ENCODE measurements around the gene TAP2.

The TAP2 gene

DNA sequence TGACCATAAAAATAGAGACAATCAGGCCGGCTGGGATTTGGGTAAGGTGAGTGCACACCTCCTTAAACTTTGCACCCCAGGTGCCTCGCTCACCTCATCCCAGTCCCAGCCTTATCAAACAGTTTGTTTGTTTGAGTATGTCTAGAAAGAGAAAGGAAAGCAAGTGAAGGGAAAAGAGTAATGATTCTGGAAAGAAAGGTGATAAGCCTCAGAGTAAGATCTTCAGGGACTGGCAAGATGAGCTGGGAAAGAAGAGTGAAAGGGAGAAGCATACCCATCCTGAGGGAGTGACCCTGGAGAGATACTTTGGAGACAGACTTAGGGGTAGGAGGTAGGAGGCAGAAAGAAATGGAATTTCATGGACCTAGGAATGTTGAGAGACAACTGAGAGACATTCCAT is 1.7 kb downstream of the TAP2 start:
- no peak for TF ChIP-seq TOX (CRISPR knock-in tag; IDR thresholded peaks at IDR 0.05; ENCODE audit: borderline replicate concordance)
- ATAC-seq, result no peak

DNA sequence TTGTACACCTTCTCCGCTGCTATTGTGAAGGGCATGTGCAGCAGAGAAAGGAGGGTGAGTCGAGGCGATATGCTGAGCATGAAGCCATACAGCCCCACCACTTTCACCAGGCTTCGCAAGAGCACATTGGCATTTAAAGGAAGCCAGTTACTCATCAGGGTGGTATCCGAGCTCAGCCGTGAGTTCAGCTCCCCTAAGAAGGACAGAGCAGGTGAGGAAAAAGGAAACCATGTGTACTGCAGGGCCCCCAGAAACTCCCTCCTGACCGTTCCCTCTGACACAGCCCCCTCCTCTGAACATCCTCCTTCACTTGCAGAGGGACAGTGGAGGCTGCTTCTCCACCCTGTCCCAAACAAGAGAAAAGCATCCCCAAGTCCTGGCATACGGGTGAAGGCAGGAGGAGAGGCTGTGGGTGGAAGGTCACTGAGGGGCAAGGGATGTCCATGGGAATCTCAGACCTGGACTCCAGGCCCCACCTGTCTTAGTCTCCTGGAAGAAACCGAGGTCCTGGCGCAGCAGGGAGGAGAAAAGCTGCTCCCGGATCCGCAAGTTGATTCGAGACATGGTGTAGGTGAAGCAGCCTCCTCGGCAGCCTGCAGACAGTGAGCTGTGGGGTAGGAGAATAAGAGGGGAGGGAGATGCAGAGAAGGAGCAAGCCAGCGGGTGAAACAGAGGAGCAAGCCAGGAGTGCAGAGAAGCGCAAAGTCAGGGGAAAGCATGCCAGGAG is 3.2 kb downstream of the TAP2 start:
- TF ChIP-seq CSDC2 (CRISPR knock-in tag; IDR thresholded peaks at IDR 0.05) (no peak), OSR1 (CRISPR knock-in tag; IDR thresholded peaks at IDR 0.05) (no peak), ZC3H10 (CRISPR knock-in tag; IDR thresholded peaks at IDR 0.05) (no peak), ZFP3 (CRISPR knock-in tag; IDR thresholded peaks at IDR 0.05) (no peak), ARNTL (CRISPR knock-in tag; IDR thresholded peaks at IDR 0.05; ENCODE audit: borderline replicate concordance, low read depth) (no peak), CREB5 (CRISPR knock-in tag; IDR thresholded peaks at IDR 0.05; ENCODE audit: low read depth) (no peak), SNAI2 (CRISPR knock-in tag; IDR thresholded peaks at IDR 0.05) (no peak), TOX (CRISPR knock-in tag; IDR thresholded peaks at IDR 0.05; ENCODE audit: borderline replicate concordance) (no peak), GLIS3 (CRISPR knock-in tag; IDR thresholded peaks at IDR 0.05) (no peak), TCF4 (CRISPR knock-in tag; IDR thresholded peaks at IDR 0.05; ENCODE audit: borderline replicate concordance) (no peak), ZNF565 (CRISPR knock-in tag; conservative IDR thresholded peaks at IDR 0.05; ENCODE audit: low read depth) (no peak), PATZ1 (CRISPR knock-in tag; IDR thresholded peaks at IDR 0.05; ENCODE audit: borderline replicate concordance) (no peak), ZNF70 (CRISPR knock-in tag; IDR thresholded peaks at IDR 0.05) (no peak), CSRNP3 (CRISPR knock-in tag; IDR thresholded peaks at IDR 0.05) (no peak), PPARA (CRISPR knock-in tag; IDR thresholded peaks at IDR 0.05; ENCODE audit: borderline replicate concordance) (no peak), ISL1 (CRISPR knock-in tag; IDR thresholded peaks at IDR 0.05) (no peak), RARB (CRISPR knock-in tag; IDR thresholded peaks at IDR 0.05) (no peak), BACH2 (CRISPR knock-in tag; IDR thresholded peaks at IDR 0.05; ENCODE audit: borderline replicate concordance) (no peak), ZNF8 (CRISPR knock-in tag; IDR thresholded peaks at IDR 0.05) (no peak)
- TF ChIP-seq, protein P1, sequence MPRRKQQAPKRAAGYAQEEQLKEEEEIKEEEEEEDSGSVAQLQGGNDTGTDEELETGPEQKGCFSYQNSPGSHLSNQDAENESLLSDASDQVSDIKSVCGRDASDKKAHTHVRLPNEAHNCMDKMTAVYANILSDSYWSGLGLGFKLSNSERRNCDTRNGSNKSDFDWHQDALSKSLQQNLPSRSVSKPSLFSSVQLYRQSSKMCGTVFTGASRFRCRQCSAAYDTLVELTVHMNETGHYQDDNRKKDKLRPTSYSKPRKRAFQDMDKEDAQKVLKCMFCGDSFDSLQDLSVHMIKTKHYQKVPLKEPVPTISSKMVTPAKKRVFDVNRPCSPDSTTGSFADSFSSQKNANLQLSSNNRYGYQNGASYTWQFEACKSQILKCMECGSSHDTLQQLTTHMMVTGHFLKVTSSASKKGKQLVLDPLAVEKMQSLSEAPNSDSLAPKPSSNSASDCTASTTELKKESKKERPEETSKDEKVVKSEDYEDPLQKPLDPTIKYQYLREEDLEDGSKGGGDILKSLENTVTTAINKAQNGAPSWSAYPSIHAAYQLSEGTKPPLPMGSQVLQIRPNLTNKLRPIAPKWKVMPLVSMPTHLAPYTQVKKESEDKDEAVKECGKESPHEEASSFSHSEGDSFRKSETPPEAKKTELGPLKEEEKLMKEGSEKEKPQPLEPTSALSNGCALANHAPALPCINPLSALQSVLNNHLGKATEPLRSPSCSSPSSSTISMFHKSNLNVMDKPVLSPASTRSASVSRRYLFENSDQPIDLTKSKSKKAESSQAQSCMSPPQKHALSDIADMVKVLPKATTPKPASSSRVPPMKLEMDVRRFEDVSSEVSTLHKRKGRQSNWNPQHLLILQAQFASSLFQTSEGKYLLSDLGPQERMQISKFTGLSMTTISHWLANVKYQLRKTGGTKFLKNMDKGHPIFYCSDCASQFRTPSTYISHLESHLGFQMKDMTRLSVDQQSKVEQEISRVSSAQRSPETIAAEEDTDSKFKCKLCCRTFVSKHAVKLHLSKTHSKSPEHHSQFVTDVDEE (CRISPR knock-in tag; IDR thresholded peaks at IDR 0.05), result no peak
- ATAC-seq, result no peak

DNA sequence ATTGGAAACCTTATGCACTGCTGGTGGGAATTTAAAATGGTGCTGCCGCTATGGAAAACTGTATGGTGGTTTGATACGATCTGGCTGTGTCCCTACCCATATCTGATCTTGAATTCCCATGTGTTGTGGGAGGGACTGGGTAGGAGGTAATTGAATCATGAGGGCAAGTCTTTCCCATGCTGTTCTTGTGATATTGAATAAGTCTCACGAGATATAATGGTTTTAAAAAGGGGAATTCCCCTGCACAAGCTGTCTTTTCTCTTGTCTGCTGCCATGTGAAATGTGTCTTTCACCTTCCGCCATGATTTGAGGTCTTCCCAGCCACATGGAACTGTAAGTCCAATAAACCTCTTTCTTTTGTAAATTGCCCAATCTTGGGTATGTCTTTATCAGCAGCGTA is 4.9 kb downstream of the TAP2 start:
- no peak for TF ChIP-seq RARB (CRISPR knock-in tag; IDR thresholded peaks at IDR 0.05)
- TF ChIP-seq PATZ1 (CRISPR knock-in tag; IDR thresholded peaks at IDR 0.05; ENCODE audit: borderline replicate concordance), result no peak
- TF ChIP-seq CSRNP3 (CRISPR knock-in tag; IDR thresholded peaks at IDR 0.05), result no peak
- no peak for ATAC-seq
